ENCODE data around the gene NRG4.
"Not testable (repeated sequence)": the region's sequence is repeated elsewhere in the genome, so short reads cannot be mapped to it uniquely, and the experiment has no call there.

Gene NRG4

DNA sequence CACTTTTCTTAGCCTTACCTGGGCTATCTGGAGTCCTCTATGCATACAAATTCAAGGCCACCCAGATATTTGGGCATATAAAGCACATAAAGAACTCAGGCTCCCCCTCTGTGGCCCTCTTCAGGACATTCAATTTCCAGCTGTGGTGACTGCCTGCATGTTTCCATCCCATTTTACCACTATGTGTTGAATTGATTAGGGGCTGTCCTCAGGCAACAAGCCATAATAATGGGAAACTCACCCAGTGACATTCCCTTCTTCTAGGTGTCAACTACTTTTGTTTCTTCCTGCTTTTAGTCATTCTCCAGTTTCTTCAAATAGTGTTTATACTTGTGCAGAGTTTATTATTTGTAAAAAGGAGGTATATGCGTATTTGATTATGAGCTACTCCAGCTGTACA, 18.0 kb downstream of the NRG4 start:
- DNase-seq (ENCODE audit: low read depth in 2 of 2), result no peak

DNA sequence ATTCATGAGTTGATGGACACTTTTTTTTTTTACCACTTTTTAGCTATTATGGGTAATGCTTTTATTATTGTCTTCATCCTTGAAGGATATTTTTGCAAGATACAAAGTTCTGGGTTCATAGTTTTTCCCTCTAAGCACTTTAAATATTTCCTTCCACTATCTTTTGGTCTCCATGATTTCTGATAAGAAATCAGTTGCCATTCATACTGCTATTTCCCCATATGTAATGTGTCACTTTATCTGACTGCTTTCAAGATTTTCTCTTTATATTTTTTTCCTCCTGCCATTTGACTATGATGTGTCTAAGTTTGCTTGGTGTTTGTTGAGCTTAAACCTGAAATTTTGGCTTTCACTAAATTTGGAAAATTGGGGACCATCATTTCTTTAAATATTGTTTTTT, 19.3 kb downstream of the NRG4 start:
- no peak for DNase-seq (ENCODE audit: low read depth in 2 of 2)

DNA sequence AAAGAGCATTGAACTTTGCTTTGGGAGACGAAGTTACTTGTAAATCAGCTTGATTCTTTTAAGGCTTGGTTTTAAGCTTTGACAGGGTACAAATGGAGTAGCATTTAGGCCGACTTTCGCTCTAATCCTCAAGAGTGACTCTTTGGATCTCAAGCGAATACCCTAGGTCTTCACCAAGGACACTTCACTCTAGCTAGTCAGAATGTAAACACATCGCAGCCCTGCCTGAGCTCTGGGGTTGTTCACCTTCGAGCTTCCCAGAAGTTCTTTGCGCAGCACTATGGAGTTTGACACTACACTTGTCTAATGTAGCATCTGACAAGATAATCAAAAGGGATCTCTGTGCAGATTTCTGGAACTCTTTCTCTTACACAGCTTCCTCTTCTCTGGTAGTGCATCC, 22.3 kb downstream of the NRG4 start:
- no peak for DNase-seq (ENCODE audit: low read depth in 2 of 2)

DNA sequence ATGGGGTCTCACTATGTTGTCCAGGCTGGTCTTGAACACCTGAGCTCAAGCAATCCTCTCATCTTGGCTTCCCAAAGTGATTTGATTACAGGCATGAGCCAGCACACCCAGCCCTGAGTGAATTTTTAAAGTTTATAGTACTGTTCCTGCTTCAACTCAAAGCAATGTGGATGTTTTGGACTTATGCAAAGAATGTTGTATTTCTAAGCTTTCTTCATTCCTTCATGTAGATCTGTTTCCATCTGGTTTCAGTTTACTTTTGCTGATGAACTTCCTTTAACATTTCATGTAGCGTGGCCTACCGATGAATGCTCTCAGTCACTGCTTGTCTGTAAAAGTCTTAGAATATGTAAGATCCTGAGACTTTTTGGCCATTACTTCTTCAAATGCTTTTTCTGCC, 23.2 kb downstream of the NRG4 start:
- no peak for DNase-seq (ENCODE audit: low read depth in 2 of 2)

DNA sequence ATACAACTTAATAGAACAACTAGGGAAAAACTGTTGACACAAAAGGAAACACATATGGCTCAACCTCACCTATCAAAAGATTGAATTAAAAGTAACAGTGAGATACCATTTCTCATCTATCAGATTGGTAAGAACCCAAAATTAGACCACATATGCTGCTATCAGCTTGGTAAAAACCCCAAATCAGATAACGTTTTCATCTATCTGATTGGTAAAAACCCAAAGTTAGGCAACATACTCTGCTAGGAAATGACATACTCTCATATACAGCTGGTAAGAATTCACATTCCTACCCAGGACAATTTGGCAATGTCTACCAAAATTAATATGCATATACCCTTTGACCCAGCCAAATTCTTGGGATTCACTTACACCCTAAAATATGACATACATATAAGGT, 26.3 kb downstream of the NRG4 start:
- DNase-seq (ENCODE audit: low read depth in 2 of 2), result no peak

DNA sequence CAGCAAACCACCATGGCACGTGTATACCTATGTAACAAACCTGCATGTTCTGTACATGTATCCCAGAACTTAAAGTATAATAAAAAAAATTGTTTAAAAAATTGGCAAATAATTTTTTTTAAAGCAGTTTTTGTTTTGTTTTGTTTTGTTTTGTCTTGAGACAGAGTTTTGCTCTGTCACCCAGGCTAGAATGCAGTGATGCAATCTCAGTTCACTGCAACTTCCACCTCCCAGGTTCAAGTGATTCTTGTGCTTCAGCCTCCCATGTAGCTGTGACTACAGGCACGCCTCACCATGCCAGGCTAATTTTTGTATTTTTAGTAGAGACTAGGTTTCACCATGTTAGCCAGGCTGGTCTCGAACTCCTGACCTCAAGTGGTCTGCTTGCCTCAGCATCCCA, 27.5 kb downstream of the NRG4 start:
- not testable (repeated sequence) for DNase-seq (ENCODE audit: low read depth in 2 of 2)

DNA sequence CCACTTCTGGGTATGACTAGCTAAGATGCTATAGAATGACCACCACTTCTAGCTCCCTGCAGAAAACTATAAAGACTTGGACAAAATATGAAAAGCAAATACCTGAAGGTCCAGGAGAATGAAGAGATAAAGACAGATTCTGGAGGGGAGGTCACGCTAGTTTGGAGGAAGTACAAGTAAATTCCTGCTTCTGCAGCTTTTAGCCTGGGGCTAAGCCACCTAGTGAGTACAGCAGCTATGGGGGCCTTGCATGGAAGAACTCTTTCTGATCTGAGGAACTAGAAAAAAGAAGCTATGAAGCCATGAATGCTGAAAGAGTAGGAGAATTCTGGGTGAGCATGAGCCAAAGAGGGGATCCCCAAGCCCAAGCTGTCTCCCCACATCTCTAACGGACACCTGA, 29.8 kb downstream of the NRG4 start:
- no peak for DNase-seq (ENCODE audit: low read depth in 2 of 2)

DNA sequence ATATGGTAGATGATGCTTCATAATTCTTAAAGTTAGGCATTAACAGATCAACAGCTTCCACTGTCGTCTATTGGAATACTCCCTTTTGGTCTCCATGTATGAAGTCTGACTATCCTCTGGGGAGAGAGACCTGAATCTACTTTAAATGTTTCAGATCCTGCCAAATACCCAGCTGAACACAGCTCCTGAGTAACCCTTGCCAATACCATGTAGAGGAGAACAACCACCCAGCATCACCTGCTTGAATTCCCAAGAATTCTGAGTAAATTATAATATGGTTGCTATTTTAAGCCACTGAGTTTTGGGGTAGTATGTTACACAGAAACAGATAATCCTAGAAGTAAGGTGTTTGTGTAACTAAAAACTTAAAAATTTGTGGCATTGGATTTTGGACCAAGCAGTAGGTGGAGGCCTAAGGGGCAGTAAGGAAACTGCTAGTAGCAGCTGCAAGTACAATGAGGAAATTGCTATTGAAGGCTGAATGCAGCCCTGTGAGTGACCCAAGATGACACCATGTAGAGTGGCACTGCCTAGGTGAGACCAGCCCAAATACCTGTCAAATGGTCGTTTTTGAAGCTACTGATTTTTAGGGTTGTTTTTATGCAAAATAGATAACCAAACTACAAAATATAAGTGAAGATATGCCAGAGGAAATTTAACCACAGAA, 30.9 kb downstream of the NRG4 start:
- no peak for DNase-seq (ENCODE audit: low read depth in 2 of 2)

DNA sequence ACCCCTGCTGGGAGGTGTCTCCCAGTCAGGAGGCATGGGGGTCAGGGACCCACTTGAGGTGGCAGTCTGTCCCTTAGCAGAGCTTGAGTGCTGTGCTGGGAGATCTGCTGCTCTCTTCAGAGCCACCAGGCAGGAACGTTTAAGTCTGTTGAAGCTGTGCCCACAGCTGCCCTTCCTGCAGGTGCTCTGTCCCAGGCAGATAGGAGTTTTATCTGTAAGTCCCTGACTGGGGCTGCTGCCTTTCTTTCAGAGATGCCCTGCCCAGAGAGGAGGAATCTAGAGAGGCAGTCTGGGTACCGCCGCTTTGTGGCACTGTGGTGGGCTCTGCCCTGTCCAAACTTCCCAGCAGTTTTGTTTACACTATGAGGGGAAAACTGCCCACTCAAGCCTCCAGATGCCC, 35.5 kb downstream of the NRG4 start:
- DNase-seq (ENCODE audit: low read depth in 2 of 2), result not testable (repeated sequence)

DNA sequence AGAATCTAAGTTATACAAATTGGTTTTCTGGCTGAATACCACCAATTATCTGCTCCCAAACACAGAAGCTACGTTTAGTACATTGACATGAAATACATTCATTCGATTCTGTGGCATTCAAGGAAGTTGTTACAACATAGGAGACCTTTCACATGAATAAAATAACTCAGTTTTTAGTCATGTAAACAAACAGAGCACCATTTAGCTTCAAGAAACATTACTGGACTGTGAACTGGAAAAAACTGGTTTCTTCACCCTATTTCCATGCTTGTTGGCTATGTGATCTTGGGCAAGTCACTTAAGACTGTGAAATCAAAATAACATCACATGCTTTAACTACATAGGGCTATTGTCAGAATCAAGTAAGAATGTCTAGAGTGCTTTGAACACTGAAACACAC, 46.2 kb downstream of the NRG4 start:
- no peak for DNase-seq (ENCODE audit: low read depth in 2 of 2)

DNA sequence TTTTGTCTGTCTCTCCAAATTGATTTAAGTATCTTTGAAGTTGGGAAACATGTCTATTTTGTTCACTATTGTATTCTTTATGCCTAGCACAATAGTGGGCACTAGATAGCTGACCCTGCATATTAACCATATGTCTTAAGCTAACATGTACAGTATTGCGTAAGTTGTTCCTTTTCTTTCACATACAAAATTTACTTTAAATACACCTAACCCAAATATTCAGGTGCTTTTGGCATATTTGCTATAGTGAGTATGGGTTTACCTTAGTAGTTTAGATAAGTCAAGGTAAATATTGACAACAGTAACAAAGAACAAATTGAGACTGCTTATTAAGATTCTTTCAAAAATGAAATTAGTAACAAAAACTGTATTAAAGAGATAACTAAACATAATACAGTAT, 50.9 kb downstream of the NRG4 start:
- DNase-seq (ENCODE audit: low read depth in 2 of 2), result no peak

DNA sequence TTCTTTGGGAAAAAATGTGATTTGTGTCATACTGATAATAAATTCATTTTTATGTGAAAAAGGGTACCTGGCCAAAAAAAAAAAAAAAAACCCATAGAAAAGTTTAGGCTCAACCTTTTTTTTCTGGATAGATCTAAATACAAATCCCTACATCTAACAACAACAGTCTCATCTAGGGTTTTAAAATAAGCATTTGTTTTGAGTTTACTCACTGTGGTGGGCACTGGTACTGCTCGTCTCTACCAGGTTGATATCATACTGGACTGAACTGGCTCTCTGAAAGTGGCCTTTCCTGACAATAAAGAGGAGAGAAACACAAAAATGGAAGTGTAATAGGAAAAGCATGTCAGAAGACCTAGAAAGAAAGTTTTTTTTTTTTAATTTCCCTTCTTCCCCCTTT, 56.5 kb downstream of the NRG4 start:
- DNase-seq (ENCODE audit: low read depth in 2 of 2), result no peak

DNA sequence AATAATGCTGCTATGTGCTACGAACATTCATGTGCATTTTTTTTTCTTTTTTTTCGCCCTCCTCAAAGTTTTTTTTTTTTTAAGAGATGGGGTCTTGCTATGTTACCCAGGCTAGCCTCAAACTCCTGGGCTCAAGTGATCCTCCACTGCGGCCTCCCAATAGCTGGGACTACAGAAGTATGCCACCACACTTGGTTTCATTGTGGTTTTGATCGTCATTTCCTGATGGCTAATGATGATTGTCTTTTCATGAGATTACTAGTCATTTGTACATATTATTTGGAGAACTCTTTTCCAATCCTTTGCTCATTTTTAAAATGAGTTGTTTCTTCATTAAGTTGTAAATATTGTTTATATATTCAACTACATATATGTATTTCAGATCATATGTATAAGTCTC, 59.7 kb downstream of the NRG4 start:
- DNase-seq (ENCODE audit: low read depth in 2 of 2), result no peak

DNA sequence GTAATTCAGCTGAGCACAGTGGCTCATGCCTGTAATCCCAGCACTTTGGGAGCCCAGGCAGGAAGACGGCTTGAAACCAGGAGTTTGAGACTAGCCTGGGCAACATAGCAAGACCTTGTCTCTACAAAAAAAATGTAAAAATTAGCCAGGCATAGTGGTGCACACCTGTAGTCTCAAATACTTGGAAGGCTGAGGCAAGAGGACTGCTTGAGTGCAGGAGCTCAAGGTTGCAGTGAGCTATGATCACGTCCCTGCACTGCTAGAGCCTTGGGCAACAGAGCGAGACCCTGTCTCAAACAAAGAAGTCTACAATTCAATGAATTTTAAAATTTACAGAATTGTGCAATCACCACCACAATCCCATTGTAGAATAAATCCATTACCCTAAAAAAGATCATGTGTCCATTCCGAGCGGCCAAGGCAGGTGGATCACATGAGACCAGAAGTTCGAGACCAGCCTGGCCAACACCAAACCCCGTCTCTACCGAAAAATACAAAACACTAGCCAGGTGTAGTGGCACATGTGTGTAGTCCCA, 63.4 kb downstream of the NRG4 start:
- no peak for DNase-seq (ENCODE audit: low read depth in 2 of 2)

DNA sequence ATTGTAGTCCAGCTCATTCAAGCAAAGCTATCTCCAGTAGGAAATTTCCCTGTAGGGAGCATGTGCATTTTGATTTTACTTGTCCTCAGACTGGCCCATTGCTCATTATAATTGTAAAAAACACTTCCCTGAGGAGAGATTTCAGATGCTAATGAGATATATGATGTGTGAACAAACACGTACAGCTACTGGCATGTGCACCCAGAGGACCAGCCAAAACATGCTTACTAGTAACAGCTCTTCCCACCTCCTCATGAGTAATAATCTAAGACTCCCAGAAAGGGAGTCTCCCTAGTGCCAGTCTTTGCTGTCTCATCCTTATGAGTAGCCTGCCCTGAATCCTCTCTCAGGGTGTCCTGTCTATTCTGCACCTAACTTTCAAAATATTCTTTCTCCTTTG, 65.1 kb downstream of the NRG4 start:
- no peak for DNase-seq (ENCODE audit: low read depth in 2 of 2)

DNA sequence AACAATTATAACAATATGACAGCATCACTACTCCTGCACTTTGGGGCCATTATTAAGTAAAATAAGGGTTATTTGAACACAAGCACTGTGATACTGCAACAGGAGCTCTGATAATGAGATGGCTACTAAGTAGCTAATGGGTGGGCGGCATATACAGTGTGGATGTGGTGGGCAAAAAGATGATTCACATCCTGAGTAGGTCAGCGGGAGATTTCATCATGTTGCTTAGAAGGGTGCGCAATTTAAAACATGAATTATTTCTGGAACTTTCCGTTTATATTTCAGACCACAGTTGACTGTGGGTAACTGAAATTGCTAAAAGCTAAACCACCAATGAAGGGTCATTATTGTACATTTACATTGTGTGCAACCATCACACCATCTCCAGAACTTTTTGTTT, 66.3 kb downstream of the NRG4 start:
- no peak for DNase-seq (ENCODE audit: low read depth in 2 of 2)

DNA sequence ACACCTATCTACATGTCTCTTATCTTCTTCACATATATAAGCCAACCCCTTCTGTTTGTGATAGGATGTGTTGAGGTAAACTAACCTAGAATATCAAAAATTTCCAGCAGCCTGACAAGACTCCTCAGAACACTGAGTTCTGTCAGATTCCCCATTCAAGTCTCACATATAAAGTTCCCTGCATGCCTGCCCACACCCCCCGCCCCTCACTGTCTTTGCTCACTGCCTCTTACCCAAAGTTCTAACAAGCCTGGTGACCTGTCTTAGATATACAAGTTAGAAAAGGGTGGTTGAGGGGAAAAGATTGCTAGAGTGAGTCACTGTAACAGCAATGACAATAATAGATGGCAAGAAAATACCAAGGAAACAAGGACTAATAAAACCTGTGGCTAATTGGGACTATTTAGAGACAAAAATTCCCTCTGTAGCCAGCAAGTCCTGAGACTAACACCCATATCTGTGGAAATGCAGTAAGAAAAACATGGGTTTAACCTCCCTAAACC, 68.5 kb downstream of the NRG4 start:
- no peak for DNase-seq (ENCODE audit: low read depth in 2 of 2)

DNA sequence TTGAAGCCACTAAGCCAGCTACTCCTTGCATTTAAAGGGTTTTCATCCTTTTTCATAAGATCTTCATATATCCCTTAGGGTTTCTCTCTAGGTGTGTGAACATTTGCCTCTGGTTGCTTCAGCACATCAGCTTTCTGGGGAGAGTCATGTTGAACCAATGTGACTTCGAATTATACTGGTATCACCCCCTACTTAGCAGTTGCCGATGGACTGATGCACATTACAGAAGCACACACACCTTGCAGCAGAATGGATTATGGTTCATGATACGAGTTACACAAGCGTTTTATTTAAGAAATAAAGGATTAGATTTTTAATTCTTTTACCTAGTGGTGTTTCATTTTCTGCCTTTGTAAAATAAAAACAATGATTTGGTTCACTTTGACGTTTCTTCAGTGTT, 69.0 kb downstream of the NRG4 start:
- DNase-seq (ENCODE audit: low read depth in 2 of 2), result no peak

DNA sequence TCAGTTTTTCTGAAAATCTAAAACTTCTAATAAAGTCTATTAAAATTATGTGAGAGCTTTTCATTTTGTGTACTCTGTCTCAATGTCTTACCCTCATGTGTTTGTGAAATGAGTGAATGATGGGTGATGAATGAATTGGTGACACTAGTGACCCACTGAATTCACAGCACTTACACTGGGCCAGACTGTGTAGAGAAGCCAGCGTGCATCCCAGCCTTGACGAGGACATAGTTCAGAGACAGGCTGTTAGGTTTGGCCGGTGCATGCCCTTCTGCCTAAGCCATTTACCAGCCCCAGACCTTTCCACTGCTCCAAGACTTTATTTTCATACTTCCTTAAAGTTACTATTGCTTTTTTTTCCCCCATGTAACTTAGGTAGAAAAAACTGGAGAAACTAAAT, 69.8 kb downstream of the NRG4 start:
- no peak for DNase-seq (ENCODE audit: low read depth in 2 of 2)

DNA sequence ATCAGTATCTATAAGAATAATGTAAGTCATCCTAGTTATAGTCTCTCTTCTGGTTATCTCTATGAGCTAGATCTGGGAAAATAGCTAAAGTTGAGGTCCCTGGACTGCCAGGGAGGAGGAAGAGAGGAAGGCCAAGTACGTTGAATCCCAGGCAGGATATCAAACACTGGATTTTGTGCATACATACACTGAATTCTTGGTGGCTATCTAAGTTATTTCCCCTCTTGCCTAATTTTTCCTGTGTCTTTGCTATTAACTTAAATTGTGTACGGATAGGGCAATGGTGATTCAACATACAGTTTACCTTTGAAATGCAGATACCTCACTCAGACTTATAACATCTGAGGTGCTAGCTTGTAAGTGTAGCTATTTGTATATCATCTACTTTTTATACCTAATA, 81.4 kb downstream of the NRG4 start:
- DNase-seq (ENCODE audit: low read depth in 2 of 2), result no peak

DNA sequence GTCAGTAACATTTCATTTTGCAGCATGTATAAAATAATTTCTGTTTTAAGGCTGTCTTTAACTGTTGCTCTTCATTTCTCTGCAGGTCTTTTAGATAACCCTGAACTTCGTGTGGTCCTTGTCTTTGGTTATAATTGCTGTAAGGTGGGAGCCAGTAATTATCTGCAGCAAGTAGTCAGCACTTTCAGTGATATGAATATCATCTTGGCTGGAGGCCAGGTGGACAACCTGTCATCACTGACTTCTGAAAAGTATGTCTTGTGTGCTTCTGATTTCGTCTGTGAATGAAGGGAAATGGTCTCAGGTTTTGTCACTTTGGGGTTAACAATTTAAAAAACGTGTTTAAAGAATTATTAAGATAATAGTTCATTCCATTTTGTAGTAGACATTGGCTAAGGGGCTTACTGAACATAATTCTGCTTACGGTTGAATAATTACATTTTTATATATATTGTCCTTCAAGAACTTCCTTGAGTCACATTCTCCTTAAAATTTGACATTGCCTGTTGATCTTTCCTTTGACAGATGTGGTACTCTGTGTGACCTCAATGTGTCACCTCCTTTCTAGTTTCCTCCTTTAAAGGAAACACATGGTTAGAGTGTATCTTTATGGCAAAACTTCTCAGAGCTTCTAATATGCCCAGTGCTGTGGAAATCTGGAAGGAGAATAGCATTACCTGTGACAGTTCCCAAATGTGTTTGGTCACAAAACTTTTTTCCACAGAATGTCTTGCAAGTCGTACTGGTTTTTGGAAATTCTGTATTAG, 82.2 kb downstream of the NRG4 start:
- no peak for DNase-seq (ENCODE audit: low read depth in 2 of 2)

DNA sequence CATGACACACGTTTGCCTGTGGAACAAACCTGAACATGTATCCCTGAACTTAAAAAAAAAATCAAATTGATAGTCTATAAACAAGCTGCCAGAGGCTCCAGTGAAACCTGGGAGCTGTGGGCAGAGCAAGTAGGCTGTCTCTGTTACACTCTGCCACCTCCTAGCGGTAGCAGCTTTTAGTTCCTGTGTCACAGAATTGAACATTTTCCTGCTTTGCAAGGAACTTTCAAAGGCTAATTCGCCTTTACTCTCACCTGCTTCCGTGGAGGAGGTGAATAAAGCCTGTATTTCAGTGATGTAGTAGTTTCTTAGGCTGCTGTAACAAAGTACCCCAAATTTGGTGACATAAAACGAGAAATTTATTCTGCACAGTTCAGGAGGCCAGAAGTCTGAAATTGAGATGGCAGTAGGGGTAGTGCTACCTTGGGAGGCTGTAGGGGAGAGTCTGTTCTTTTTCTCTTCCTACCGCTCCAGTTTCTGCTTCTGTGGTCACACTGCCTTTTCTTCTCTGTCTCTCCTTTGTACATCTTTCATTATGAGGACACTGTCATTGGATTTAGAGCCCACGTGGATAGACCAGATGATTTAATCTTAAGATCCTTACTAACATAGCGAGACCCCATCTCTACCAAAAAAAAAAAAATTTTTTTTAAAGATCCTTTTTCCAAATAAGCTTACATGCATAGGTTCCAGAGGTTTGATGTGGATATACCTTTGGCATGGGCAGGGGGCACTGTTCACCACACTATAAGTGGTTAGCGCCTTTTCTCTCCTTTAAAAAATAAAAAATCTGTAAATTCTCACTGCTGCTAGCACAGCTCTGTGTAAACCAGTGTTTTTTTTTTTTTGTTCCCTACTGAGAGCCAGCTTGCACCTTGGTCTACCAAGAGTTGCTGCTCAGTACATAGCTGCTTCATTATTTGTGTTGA, 83.3 kb downstream of the NRG4 start:
- no peak for DNase-seq (ENCODE audit: low read depth in 2 of 2)

All from stimulated activated CD8-positive, alpha-beta memory T cell treated with anti-CD3 and anti-CD28 coated beads, Interleukin-2, amount 100 ng/mL, for 48 hours (primary cell).